GM18868 (cell line): ENCODE data around the gene TRAF2.
"Not testable (repeated sequence)": the region's sequence is repeated elsewhere in the genome, so short reads cannot be mapped to it uniquely, and the experiment has no call there.

ENCODE experiments used
- ATAC-seq: cut with Tn5 transposase; IDR thresholded peaks from one replicate; pipeline ENCODE4 v1.9.1; 2021; ENCODE audit warnings: mild to moderate bottlenecking, moderate library complexity; ENCODE audit not compliant: unreplicated experiment

Gene TRAF2

GRCh38 chr9:136856541-136857141 lies 29.7 kb upstream of the TRAF2 start:
- ATAC-seq = no peak

- ATAC-seq = no peak
Measured at GRCh38 chr9:136857166-136857565, 29.1 kb upstream of the TRAF2 start.

- ATAC-seq = no peak
Measured at GRCh38 chr9:136857581-136858412, 28.5 kb upstream of the TRAF2 start.

- ATAC-seq = no peak
Measured at GRCh38 chr9:136858452-136858843, 27.9 kb upstream of the TRAF2 start.

- no peak for ATAC-seq
Measured at GRCh38 chr9:136858844-136859757, 27.2 kb upstream of the TRAF2 start.

GRCh38 chr9:136860529-136860928 lies 25.8 kb upstream of the TRAF2 start:
- no peak for ATAC-seq

GRCh38 chr9:136860933-136861873 lies 25.1 kb upstream of the TRAF2 start:
- no peak for ATAC-seq

- no peak for ATAC-seq
Measured at GRCh38 chr9:136861874-136862457, 24.4 kb upstream of the TRAF2 start.

- no peak for ATAC-seq
Measured at GRCh38 chr9:136862849-136863622, 23.3 kb upstream of the TRAF2 start.

GRCh38 chr9:136863623-136864273 lies 22.6 kb upstream of the TRAF2 start:
- ATAC-seq = no peak

- ATAC-seq = no peak
Measured at GRCh38 chr9:136865041-136865767, 21.1 kb upstream of the TRAF2 start.

- ATAC-seq = no peak
Measured at GRCh38 chr9:136865768-136866103, 20.6 kb upstream of the TRAF2 start.

GRCh38 chr9:136866898-136867421 lies 19.4 kb upstream of the TRAF2 start:
- ATAC-seq = not testable (repeated sequence)

- no peak for ATAC-seq
Measured at GRCh38 chr9:136867480-136867879, 18.8 kb upstream of the TRAF2 start.

GRCh38 chr9:136867917-136868316 lies 18.4 kb upstream of the TRAF2 start:
- ATAC-seq = no peak

GRCh38 chr9:136868644-136869043 lies 17.7 kb upstream of the TRAF2 start:
- ATAC-seq = no peak

GRCh38 chr9:136869611-136870010 lies 16.7 kb upstream of the TRAF2 start:
- ATAC-seq = not testable (repeated sequence)

- no peak for ATAC-seq
Measured at GRCh38 chr9:136875155-136875554, 11.2 kb upstream of the TRAF2 start.
